Nephron progenitor cell (in vitro differentiated cells): Measurements from ENCODE around the gene SFTPB.
A peak's percentile ranks its signal among the peaks of the same experiment; 100 is the strongest.
"Not testable (repeated sequence)": the region's sequence is repeated elsewhere in the genome, so short reads cannot be mapped to it uniquely, and the experiment has no call there.

Source experiments
- DNase-seq: peaks from one replicate; pipeline ENCODE4 v3.0.0; 2021
- H3K27ac Mint-ChIP-seq: 2 replicates; pipeline ENCODE4 v1.8.0; 2021; ENCODE audit warnings: mild to moderate bottlenecking, moderate library complexity, mixed read lengths
- H3K27me3 Mint-ChIP-seq: 2 replicates; pipeline ENCODE4 v1.8.0; 2021; ENCODE audit warnings: mild to moderate bottlenecking, low read depth, mixed read lengths; ENCODE audit not compliant: poor library complexity
- H3K36me3 Mint-ChIP-seq: 2 replicates; pipeline ENCODE4 v1.8.0; 2021; ENCODE audit warnings: low read depth, mixed read lengths
- H3K4me1 Mint-ChIP-seq: 2 replicates; pipeline ENCODE4 v1.8.0; 2021; ENCODE audit warnings: mixed read lengths
- H3K4me3 Mint-ChIP-seq: 2 replicates; pipeline ENCODE4 v1.8.0; 2021; ENCODE audit warnings: mild to moderate bottlenecking, moderate library complexity, mixed read lengths
- H3K9me3 Mint-ChIP-seq: 2 replicates; pipeline ENCODE4 v1.8.0; 2021; ENCODE audit warnings: mild to moderate bottlenecking, moderate library complexity, mixed read lengths
- CTCF ChIP-seq: fragments of 200-600 bp; sonication (generic); IDR thresholded peaks from 2 replicates; pipeline ENCODE4 v1.5.0; 2021; ENCODE audit warnings: antibody characterized with exemption

The SFTPB gene

GRCh38 chr2:85615413-85615728 is 52.6 kb downstream of the SFTPB start:
- no peak for TF ChIP-seq CTCF
- no peaks in the 10 kb centered on the region for H3K9me3 Mint-ChIP-seq
- peaks cover 6% of the 10 kb centered on the region for H3K36me3 Mint-ChIP-seq
- no peak overlapping the region for H3K27ac Mint-ChIP-seq
- no peak for DNase-seq
- H3K27me3 Mint-ChIP-seq = no peaks in the 10 kb centered on the region
- peak overlapping the region; percentile 93 for H3K4me3 Mint-ChIP-seq
- H3K4me1 Mint-ChIP-seq = peaks cover 21% of the 10 kb centered on the region

- H3K4me1 Mint-ChIP-seq = peaks cover 25% of the 10 kb centered on the region
- not testable (repeated sequence) for DNase-seq, H3K27me3 Mint-ChIP-seq, H3K9me3 Mint-ChIP-seq
- peaks cover 10% of the 10 kb centered on the region for H3K36me3 Mint-ChIP-seq
- peak overlapping the region; percentile 18 for H3K4me3 Mint-ChIP-seq
- peak overlapping the region; percentile 91 for H3K27ac Mint-ChIP-seq
Measured at GRCh38 chr2:85614757-85615156, 53.2 kb downstream of the SFTPB start.

GRCh38 chr2:85613717-85614515 is 54.1 kb downstream of the SFTPB start:
- H3K4me1 Mint-ChIP-seq = peaks cover 32% of the 10 kb centered on the region

GRCh38 chr2:85611705-85612587 is 56.1 kb downstream of the SFTPB start, which contains the start of gene C2orf68:
C2orf68 (minus strand) TSS chr2:85612066; CDS start chr2:85611984, 82 bp downstream.
- Mint-ChIP-seq H3K4me1 (peaks cover 35% of the 10 kb centered on the region), H3K9me3 (no peaks in the 10 kb centered on the region), H3K4me3 (peak within 1 kb of the TSS; percentile 99), H3K36me3 (peaks cover 28% of the 10 kb centered on the region), H3K27ac (peak within 1 kb of the TSS; percentile 97), H3K27me3 (no peaks in the 10 kb centered on the region)
- TF ChIP-seq CTCF = no peak
- DNase-seq = peak; percentile 90

More at GRCh38 chr2:85613717-85614515, 54.1 kb downstream of the SFTPB start:
- Mint-ChIP-seq H3K4me3 (no peak overlapping the region), H3K9me3 (no peaks in the 10 kb centered on the region), H3K27ac (peak overlapping the region; percentile 48), H3K27me3 (no peaks in the 10 kb centered on the region), H3K36me3 (peaks cover 15% of the 10 kb centered on the region)
- no peak for TF ChIP-seq CTCF
- no peak for DNase-seq

GRCh38 chr2:85611217-85611704 is 56.7 kb downstream of the SFTPB start:
- H3K27ac Mint-ChIP-seq = peak overlapping the region; percentile 92

More at GRCh38 chr2:85611217-85611704, 56.7 kb downstream of the SFTPB start:
- H3K4me1 Mint-ChIP-seq = peaks cover 35% of the 10 kb centered on the region
- no peaks in the 10 kb centered on the region for H3K9me3 Mint-ChIP-seq
- peak overlapping the region; percentile 99 for H3K4me3 Mint-ChIP-seq
- DNase-seq = no peak
- H3K27me3 Mint-ChIP-seq = no peaks in the 10 kb centered on the region
- TF ChIP-seq CTCF = no peak
- peaks cover 30% of the 10 kb centered on the region for H3K36me3 Mint-ChIP-seq
